A673 (cell line): ENCODE results near the gene CHAD.

Experiments
- CTCF ChIP-seq: fragments of 300-800, 200-600 bp; sonication (generic); conservative IDR thresholded peaks from 2 replicates; pipeline ENCODE4 v1.5.1; 2017; ENCODE audit warnings: low read depth, mild to moderate bottlenecking, antibody characterized with exemption, low read length, moderate library complexity, mixed read lengths
- EZH2 ChIP-seq: fragments of 200-600 bp; sonication (generic); IDR thresholded peaks from 2 replicates; pipeline ENCODE4 v1.6.1; 2017; ENCODE audit warnings: borderline replicate concordance, low read depth, mild to moderate bottlenecking, mixed read lengths, antibody characterized with exemption, low read length; ENCODE audit not compliant: poor library complexity, severe bottlenecking

DNA sequence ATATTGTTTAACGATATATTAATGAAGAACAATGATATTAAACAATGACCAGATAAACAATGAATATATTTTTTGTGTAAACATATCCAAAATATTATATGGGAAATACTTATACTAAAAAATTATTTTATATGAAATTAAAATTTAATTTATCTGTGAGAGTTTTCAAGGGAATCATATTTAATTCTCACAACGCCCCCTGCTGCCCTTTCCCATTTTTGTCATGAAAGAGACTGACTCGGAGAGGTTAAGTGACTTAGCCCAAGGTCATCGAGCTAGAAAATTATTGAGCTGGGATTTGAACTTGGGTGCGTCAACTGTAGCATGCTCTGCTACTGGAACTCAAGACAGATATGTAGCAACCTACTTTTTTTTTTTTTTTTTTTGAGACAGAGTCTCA is 32.4 kb upstream of the CHAD start:
- TF ChIP-seq CTCF (peak; percentile 60), EZH2 (no peak)
